Measurements from ENCODE around the gene GULP1. TPM values are rescaled to one million over a fixed set of nuclear protein-coding genes. Genes with fewer than 3 reads are reported as not detected.
A peak's percentile ranks its signal among the peaks of the same experiment; 100 is the strongest.

Gene GULP1, protein sequence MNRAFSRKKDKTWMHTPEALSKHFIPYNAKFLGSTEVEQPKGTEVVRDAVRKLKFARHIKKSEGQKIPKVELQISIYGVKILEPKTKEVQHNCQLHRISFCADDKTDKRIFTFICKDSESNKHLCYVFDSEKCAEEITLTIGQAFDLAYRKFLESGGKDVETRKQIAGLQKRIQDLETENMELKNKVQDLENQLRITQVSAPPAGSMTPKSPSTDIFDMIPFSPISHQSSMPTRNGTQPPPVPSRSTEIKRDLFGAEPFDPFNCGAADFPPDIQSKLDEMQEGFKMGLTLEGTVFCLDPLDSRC
- total RNA-seq (2021) = 75.1 to 82.1 TPM (median 80.5 TPM) in 3 replicates
- Bru-seq, nascent RNA = percentile 94 among the genes with signal in this experiment
- long read RNA-seq, experiment 1, transcript GULP1-209 (7 exons, 1,595 nt) = minor isoform, 10 of 385 reads
- long read RNA-seq, experiment 1, transcript GULP1-201 (12 exons, 3,347 nt) = minor isoform, 71 of 385 reads
- long read RNA-seq, experiment 1, transcript GULP1-204 (7 exons, 1,242 nt) = minor isoform, 9 of 385 reads
- long read RNA-seq, experiment 1, transcript GULP1-206 (12 exons, 1,376 nt) = major isoform, 91 of 385 reads
- long read RNA-seq, experiment 1, partial matches to known transcripts = 47 of 385 reads
- long read RNA-seq, experiment 1, other reads (novel, unspliced or antisense) = 156 of 385 reads
- long read RNA-seq, experiment 2, transcript GULP1-206 (12 exons, 1,376 nt) = major isoform, 7 of 82 reads
- long read RNA-seq, experiment 2, transcript GULP1-201 (12 exons, 3,347 nt) = minor isoform, 5 of 82 reads
- long read RNA-seq, experiment 2, partial matches to known transcripts = 8 of 82 reads
- long read RNA-seq, experiment 2, other reads (novel, unspliced or antisense) = 55 of 82 reads
- long read RNA-seq, experiment 3, transcript GULP1-206 (12 exons, 1,376 nt) = minor isoform, 47 of 246 reads
- long read RNA-seq, experiment 3, transcript GULP1-209 (7 exons, 1,595 nt) = minor isoform, 18 of 246 reads
- long read RNA-seq, experiment 3, transcript GULP1-204 (7 exons, 1,242 nt) = minor isoform, 14 of 246 reads
- long read RNA-seq, experiment 3, transcript GULP1-201 (12 exons, 3,347 nt) = major isoform, 68 of 246 reads
- long read RNA-seq, experiment 3, partial matches to known transcripts = 8 of 246 reads
- long read RNA-seq, experiment 3, other reads (novel, unspliced or antisense) = 90 of 246 reads

DNA sequence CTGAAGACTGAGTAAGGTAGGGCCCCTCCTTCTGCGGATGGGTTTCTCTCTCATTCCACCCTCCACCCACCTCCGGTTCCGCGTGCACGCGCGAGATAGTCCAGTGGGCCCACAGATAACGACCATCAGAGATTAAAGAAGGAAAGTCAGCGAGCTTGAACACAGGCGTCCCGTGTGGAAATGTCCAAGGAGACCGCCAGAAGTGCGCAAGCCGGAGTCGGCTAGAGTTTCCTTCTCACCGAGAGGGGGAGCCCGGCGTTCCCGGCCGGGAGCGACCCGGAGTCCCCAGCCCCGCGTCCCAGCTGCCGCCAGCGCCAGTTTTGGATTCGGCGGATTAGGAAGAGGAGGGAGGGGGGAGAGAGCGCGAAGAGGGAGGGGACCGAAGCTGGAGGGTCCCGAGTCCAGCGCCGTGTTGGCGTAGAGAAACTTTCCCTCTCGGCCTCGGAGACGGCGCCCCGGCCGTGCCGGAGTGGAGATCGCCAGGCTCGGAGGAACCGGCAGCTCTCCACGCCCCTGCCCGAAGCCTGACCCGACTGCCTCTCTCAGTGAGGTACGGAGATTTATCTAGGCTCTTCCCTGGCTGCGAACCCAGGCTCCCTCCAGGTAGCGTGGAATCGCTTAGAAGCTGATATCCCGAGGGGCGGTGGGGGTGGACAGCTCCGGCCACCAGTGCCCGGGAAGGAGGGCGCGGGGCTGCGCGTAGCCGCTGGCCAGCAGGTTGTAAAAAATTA lies at the start of gene GULP1:
TSS of gene GULP1 (plus strand) at position 258 of the 731 bp plus-strand sequence. CDS start 185,829 bp downstream, outside the sequence.
- Mint-ChIP-seq H3K27me3 (ENCODE audit: low read depth) (no peaks in the 10 kb centered on the region), H3K4me1 (peaks cover 41% of the 10 kb centered on the region), H3K36me3 (peaks cover 12% of the 10 kb centered on the region), H3K9me3 (peaks cover 10% of the 10 kb centered on the region; the same call in 1 of the 2 replicates), H3K4me3 (peak within 1 kb of the TSS; percentile 89), H3K27ac (peak within 1 kb of the TSS; percentile 94)
- ChIA-PET POLR2A (interaction anchor here (0.5 to 3.1 kb wide), 15 partner anchors 11 to 759 kb away, joined by 3 to 25 read pairs (median 4); no protein-coding TSS in a partner anchor), CTCF (interaction anchor here (0.5 to 3.0 kb wide), 21 partner anchors 10 to 717 kb away, joined by 3 to 17 read pairs (median 3); no protein-coding TSS in a partner anchor)
- ATAC-seq (peak; percentile 73), DNase-seq (ENCODE audit: low spot score) (peak; percentile 87)
- TF ChIP-seq ESRRA (CRISPR knock-in tag; IDR thresholded peaks at IDR 0.05; ENCODE audit: borderline replicate concordance) = no peak
- TF ChIP-seq, protein P1, sequence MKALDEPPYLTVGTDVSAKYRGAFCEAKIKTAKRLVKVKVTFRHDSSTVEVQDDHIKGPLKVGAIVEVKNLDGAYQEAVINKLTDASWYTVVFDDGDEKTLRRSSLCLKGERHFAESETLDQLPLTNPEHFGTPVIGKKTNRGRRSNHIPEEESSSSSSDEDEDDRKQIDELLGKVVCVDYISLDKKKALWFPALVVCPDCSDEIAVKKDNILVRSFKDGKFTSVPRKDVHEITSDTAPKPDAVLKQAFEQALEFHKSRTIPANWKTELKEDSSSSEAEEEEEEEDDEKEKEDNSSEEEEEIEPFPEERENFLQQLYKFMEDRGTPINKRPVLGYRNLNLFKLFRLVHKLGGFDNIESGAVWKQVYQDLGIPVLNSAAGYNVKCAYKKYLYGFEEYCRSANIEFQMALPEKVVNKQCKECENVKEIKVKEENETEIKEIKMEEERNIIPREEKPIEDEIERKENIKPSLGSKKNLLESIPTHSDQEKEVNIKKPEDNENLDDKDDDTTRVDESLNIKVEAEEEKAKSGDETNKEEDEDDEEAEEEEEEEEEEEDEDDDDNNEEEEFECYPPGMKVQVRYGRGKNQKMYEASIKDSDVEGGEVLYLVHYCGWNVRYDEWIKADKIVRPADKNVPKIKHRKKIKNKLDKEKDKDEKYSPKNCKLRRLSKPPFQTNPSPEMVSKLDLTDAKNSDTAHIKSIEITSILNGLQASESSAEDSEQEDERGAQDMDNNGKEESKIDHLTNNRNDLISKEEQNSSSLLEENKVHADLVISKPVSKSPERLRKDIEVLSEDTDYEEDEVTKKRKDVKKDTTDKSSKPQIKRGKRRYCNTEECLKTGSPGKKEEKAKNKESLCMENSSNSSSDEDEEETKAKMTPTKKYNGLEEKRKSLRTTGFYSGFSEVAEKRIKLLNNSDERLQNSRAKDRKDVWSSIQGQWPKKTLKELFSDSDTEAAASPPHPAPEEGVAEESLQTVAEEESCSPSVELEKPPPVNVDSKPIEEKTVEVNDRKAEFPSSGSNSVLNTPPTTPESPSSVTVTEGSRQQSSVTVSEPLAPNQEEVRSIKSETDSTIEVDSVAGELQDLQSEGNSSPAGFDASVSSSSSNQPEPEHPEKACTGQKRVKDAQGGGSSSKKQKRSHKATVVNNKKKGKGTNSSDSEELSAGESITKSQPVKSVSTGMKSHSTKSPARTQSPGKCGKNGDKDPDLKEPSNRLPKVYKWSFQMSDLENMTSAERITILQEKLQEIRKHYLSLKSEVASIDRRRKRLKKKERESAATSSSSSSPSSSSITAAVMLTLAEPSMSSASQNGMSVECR (CRISPR knock-in tag; IDR thresholded peaks at IDR 0.05; ENCODE audit: borderline replicate concordance) = 0 out of 2 replicates have a peak, but pooled peaks have one; percentile 59
- no peak for TF ChIP-seq USF2 (CRISPR knock-in tag; IDR thresholded peaks at IDR 0.05)
- TF ChIP-seq CREM (CRISPR knock-in tag; IDR thresholded peaks at IDR 0.05) = 0 out of 2 replicates have a peak, but pooled peaks have one; percentile 7
- peak; percentile 87 for TF ChIP-seq TEAD1 (CRISPR knock-in tag; IDR thresholded peaks at IDR 0.05)
- peak; percentile 71; the same call in 1 of the 2 replicates for TF ChIP-seq HMGXB4 (CRISPR knock-in tag; IDR thresholded peaks at IDR 0.05)
- TF ChIP-seq ZNF121 (CRISPR knock-in tag; IDR thresholded peaks at IDR 0.05) = 0 out of 2 replicates have a peak, but pooled peaks have one; percentile 1
- TF ChIP-seq NFE2L1 (CRISPR knock-in tag; IDR thresholded peaks at IDR 0.05) = no peak
- TF ChIP-seq IRF2 (CRISPR knock-in tag; IDR thresholded peaks at IDR 0.05; ENCODE audit: borderline replicate concordance, low read depth) = no peak
- TF ChIP-seq, protein P2, sequence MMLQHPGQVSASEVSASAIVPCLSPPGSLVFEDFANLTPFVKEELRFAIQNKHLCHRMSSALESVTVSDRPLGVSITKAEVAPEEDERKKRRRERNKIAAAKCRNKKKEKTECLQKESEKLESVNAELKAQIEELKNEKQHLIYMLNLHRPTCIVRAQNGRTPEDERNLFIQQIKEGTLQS (CRISPR knock-in tag; conservative IDR thresholded peaks at IDR 0.05) = no peak
- TF ChIP-seq, protein P3, sequence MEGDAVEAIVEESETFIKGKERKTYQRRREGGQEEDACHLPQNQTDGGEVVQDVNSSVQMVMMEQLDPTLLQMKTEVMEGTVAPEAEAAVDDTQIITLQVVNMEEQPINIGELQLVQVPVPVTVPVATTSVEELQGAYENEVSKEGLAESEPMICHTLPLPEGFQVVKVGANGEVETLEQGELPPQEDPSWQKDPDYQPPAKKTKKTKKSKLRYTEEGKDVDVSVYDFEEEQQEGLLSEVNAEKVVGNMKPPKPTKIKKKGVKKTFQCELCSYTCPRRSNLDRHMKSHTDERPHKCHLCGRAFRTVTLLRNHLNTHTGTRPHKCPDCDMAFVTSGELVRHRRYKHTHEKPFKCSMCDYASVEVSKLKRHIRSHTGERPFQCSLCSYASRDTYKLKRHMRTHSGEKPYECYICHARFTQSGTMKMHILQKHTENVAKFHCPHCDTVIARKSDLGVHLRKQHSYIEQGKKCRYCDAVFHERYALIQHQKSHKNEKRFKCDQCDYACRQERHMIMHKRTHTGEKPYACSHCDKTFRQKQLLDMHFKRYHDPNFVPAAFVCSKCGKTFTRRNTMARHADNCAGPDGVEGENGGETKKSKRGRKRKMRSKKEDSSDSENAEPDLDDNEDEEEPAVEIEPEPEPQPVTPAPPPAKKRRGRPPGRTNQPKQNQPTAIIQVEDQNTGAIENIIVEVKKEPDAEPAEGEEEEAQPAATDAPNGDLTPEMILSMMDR (IDR thresholded peaks at IDR 0.05) = no peak; the same call in 1 of the 2 replicates
- TF ChIP-seq TCF7 (CRISPR knock-in tag; IDR thresholded peaks at IDR 0.05; ENCODE audit: low read depth) = no peak
- no peak for TF ChIP-seq ATF2 (CRISPR knock-in tag; IDR thresholded peaks at IDR 0.05; ENCODE audit: borderline replicate concordance, low read depth)
- TF ChIP-seq ZSCAN18 (CRISPR knock-in tag; IDR thresholded peaks at IDR 0.05) = no peak
- peak; percentile 35; the same call in 1 of the 2 replicates for TF ChIP-seq SP1 (CRISPR knock-in tag; conservative IDR thresholded peaks at IDR 0.05)
- TF ChIP-seq FOXJ3 (CRISPR knock-in tag; IDR thresholded peaks at IDR 0.05; ENCODE audit: borderline replicate concordance) = no peak
- peak; percentile 70; the same call in 1 of the 2 replicates for TF ChIP-seq ETV6 (CRISPR knock-in tag; IDR thresholded peaks at IDR 0.05)
- TF ChIP-seq, protein P4, sequence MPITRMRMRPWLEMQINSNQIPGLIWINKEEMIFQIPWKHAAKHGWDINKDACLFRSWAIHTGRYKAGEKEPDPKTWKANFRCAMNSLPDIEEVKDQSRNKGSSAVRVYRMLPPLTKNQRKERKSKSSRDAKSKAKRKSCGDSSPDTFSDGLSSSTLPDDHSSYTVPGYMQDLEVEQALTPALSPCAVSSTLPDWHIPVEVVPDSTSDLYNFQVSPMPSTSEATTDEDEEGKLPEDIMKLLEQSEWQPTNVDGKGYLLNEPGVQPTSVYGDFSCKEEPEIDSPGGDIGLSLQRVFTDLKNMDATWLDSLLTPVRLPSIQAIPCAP (CRISPR knock-in tag; IDR thresholded peaks at IDR 0.05) = no peak

Measured in WTC11 (cell line).